ENCODE data around the gene COL6A5. TPM values are rescaled to one million over a fixed set of nuclear protein-coding genes. Genes with fewer than 3 reads are reported as not detected.

Gene COL6A5, protein sequence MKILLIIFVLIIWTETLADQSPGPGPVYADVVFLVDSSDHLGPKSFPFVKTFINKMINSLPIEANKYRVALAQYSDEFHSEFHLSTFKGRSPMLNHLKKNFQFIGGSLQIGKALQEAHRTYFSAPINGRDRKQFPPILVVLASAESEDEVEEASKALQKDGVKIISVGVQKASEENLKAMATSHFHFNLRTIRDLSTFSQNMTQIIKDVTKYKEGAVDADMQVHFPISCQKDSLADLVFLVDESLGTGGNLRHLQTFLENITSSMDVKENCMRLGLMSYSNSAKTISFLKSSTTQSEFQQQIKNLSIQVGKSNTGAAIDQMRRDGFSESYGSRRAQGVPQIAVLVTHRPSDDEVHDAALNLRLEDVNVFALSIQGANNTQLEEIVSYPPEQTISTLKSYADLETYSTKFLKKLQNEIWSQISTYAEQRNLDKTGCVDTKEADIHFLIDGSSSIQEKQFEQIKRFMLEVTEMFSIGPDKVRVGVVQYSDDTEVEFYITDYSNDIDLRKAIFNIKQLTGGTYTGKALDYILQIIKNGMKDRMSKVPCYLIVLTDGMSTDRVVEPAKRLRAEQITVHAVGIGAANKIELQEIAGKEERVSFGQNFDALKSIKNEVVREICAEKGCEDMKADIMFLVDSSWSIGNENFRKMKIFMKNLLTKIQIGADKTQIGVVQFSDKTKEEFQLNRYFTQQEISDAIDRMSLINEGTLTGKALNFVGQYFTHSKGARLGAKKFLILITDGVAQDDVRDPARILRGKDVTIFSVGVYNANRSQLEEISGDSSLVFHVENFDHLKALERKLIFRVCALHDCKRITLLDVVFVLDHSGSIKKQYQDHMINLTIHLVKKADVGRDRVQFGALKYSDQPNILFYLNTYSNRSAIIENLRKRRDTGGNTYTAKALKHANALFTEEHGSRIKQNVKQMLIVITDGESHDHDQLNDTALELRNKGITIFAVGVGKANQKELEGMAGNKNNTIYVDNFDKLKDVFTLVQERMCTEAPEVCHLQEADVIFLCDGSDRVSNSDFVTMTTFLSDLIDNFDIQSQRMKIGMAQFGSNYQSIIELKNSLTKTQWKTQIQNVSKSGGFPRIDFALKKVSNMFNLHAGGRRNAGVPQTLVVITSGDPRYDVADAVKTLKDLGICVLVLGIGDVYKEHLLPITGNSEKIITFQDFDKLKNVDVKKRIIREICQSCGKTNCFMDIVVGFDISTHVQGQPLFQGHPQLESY (N-terminal part only)
- total RNA-seq: not detected

DNA sequence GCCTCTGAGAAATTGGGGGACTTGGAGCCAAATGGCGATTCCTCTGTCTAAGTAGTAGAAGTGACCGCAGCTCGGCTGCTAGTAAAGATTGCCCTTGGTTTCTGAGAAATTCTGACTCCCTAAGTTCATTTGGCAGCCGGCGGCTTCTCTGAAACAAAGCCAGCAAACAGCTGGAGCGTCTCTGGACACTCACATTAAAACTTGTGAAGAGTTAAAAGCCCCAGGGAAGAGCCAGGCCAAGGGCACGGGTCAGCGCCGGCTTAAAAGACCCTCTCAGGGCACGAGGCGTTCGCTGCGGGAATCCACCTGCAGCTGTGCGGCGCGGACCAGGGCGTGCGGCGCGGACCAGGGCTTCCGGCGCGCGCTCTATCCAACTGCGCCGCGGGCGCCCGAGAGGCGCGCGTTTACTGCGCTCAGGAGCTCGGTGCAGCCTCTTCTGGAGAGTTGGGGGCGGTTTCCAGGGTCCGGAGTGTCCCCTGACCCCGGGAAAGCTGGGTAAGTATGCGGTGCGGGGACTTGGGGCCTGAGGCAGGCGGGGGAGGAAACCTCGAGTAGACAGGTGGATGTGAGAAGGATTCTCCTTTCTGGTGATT, at the start of gene COL6A5:
Gene COL6A5, plus strand, starts transcription at position 186 of the 593 bp plus-strand sequence. CDS start 27,967 bp downstream, outside the sequence.
- Mint-ChIP-seq H3K9me3 (peaks cover 3% of the 10 kb centered on the region), H3K27ac (no peak within 1 kb of the TSS), H3K4me1 (ENCODE audit: low read depth) (peaks cover 4% of the 10 kb centered on the region), H3K36me3 (no peaks in the 10 kb centered on the region), H3K27me3 (peaks cover 45% of the 10 kb centered on the region), H3K4me3 (no peak within 1 kb of the TSS)
- ChIA-PET POLR2A (no interaction called here), CTCF (no interaction called here)
- intact Hi-C loops (cut with micrococcal nuclease): no loop called here
- DNase-seq: no peak

DNA sequence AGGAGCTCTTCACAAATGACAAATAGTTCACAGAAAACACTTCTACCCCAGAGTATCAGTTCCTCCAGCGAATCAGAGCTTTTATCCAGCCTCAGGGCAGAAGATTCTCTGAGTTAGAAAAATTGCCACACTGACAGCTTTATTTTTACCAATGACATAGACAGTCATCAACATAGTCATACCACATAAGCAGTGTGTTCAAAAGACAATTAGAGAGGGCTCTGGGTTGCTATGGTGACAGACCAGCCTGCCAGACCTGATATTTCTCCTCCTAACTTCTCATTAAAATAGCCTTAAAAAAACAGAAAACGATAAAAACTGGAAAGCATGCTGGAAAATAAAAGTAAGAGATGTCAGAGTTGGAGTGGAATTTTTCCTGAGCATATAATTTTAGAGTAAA, 45.9 kb upstream of the COL6A5 start:
- no peak overlapping the region for H3K27ac Mint-ChIP-seq
- H3K36me3 Mint-ChIP-seq: no peaks in the 10 kb centered on the region
- ChIA-PET CTCF (no interaction called here), POLR2A (no interaction called here)
- H3K4me1 Mint-ChIP-seq (ENCODE audit: low read depth): no peaks in the 10 kb centered on the region
- intact Hi-C loops (cut with micrococcal nuclease): no loop called here
- H3K4me3 Mint-ChIP-seq: no peak overlapping the region
- H3K9me3 Mint-ChIP-seq: no peaks in the 10 kb centered on the region
- DNase-seq: no peak
- peaks cover 2% of the 10 kb centered on the region for H3K27me3 Mint-ChIP-seq

DNA sequence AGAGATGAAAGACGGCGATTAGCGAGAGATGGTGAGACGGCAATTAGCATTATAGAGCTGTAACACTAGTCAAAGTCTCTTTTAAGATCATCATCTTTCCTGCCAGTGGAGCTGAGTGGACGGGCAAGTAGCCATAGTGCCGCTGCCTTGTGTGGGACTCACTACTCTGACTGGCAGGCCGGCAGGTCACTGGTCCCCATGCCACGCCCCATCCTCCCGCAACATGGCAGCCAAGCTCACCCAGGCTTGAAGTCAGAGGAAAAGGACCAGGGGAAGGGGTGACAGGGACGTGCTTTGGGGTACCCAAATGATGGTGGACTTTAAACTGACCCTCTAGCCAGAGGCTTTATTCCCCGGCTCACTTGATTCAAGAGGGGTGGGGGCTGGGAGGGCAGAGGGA, 44.6 kb upstream of the COL6A5 start:
- ChIA-PET POLR2A (no interaction called here), CTCF (no interaction called here)
- Mint-ChIP-seq H3K27ac (no peak overlapping the region), H3K36me3 (no peaks in the 10 kb centered on the region), H3K4me3 (no peak overlapping the region), H3K27me3 (no peaks in the 10 kb centered on the region), H3K9me3 (no peaks in the 10 kb centered on the region), H3K4me1 (ENCODE audit: low read depth) (no peaks in the 10 kb centered on the region)
- no peak for DNase-seq
- intact Hi-C loops (cut with micrococcal nuclease): no loop called here

DNA sequence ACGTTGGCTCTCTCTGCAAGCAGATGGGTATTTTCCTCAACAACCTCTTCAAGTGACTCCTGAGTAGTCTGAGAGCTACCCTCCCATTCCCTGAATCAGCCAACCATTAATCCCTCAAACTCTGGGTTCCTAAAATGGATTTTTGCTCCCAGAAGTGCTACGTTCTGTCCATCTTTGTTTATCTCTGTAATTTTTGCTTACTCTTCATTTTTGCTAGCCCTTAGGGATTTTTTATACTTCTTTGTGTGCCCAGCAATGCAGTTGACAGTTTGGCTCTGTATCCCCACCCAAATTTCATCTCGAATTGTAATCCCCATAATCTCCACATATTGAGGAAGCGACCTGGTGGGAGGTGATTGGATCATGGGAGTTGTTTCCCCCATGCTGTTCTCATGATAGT, 35.4 kb upstream of the COL6A5 start:
- peaks cover 18% of the 10 kb centered on the region for H3K27me3 Mint-ChIP-seq
- POLR2A ChIA-PET: no interaction called here
- no peak for DNase-seq
- H3K9me3 Mint-ChIP-seq: no peaks in the 10 kb centered on the region
- H3K4me1 Mint-ChIP-seq (ENCODE audit: low read depth): no peaks in the 10 kb centered on the region
- no peak overlapping the region for H3K27ac Mint-ChIP-seq
- H3K36me3 Mint-ChIP-seq: no peaks in the 10 kb centered on the region
- H3K4me3 Mint-ChIP-seq: no peak overlapping the region
- intact Hi-C loops (cut with micrococcal nuclease): no loop called here
- CTCF ChIA-PET: no interaction called here

DNA sequence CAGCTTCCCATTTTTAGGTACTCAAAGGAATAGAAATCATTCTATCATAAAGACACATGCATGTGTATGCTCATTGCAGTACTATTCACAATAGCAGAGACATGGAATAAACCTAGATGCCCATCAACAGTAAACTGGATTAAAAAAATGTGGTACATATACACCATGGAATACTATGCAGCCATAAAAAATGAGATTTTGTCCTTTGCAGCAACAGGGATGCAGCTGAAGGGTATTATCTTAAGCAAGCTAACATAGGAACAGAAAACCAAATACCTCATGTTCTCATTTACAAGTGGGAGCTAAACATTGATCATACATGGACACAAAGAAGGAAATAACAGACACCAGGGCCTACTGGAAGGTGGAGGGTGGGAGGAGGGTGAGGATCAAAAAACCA, 33.1 kb upstream of the COL6A5 start:
- intact Hi-C loops (cut with micrococcal nuclease): no loop called here
- Mint-ChIP-seq H3K4me1 (ENCODE audit: low read depth) (no peaks in the 10 kb centered on the region), H3K4me3 (no peak overlapping the region), H3K27me3 (peaks cover 16% of the 10 kb centered on the region), H3K27ac (no peak overlapping the region), H3K36me3 (no peaks in the 10 kb centered on the region), H3K9me3 (no peaks in the 10 kb centered on the region)
- DNase-seq: no peak
- CTCF ChIA-PET: no interaction called here
- POLR2A ChIA-PET: no interaction called here

DNA sequence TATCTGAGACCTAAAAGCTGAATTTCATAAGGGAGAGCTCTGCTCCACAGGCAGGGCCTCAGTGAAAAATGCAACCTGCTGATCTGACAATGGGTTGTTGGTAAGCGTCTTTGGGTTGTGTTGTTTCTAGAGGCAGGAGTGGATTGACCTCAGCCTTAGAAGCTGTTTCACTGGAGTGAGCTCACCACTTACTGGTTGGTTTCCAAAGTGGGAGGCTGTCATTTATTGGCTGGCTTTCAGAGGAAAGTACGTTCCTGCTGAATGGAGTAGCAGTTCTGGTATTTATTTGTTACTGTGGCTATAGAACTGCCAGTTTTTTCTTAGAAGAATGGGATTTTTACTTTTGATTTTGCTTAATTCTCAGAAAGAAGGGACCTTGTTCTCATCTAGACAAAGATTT, 29.3 kb upstream of the COL6A5 start:
- intact Hi-C loops (cut with micrococcal nuclease): no loop called here
- Mint-ChIP-seq H3K27me3 (peaks cover 11% of the 10 kb centered on the region), H3K4me1 (ENCODE audit: low read depth) (no peaks in the 10 kb centered on the region), H3K9me3 (no peaks in the 10 kb centered on the region), H3K36me3 (no peaks in the 10 kb centered on the region), H3K27ac (no peak overlapping the region), H3K4me3 (no peak overlapping the region)
- POLR2A ChIA-PET: no interaction called here
- no peak for DNase-seq
- CTCF ChIA-PET: no interaction called here

DNA sequence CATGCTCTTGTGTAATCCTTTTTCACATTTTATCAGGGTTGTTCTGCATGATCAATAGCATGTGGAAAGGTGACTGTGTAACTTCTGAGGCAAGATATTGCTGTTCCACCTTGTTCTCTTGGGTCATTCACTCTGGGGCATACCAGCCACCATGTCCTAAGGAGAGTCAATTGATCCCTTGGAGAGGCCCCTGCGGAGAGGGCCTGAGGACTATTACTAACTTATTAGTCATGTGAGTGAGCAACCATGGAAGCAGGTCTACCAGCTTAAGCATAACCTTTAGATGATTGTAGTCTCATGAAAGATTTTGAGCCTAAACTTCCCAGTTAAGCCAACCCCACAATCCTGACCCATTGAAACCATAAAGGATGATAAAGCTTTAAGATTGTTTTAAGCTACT, 22.0 kb upstream of the COL6A5 start:
- Mint-ChIP-seq H3K4me1 (ENCODE audit: low read depth) (no peaks in the 10 kb centered on the region), H3K27ac (no peak overlapping the region), H3K27me3 (peaks cover 20% of the 10 kb centered on the region), H3K4me3 (no peak overlapping the region), H3K9me3 (no peaks in the 10 kb centered on the region), H3K36me3 (no peaks in the 10 kb centered on the region)
- CTCF ChIA-PET: no interaction called here
- no peak for DNase-seq
- POLR2A ChIA-PET: no interaction called here
- intact Hi-C loops (cut with micrococcal nuclease): no loop called here

DNA sequence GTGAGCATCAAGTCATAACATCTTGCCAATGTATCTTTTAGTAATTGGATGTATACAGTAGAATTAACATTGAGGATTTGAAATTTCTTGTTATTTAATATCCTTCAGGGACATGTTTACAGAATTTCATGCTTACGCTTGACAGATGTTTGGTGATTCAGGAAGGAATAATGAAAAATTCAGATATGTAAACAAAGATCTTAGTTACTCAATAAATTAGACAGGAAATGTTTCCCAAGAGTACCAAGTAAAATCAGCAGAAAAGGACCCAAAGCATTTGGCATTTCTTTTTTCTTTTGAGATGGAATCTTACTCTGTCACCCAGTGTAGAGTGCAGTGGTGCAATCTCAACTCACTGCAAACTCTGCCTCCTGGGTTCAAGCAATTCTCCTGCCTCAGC, 4.7 kb upstream of the COL6A5 start:
- intact Hi-C loops (cut with micrococcal nuclease): no loop called here
- Mint-ChIP-seq H3K9me3 (peaks cover 28% of the 10 kb centered on the region), H3K36me3 (no peaks in the 10 kb centered on the region), H3K27ac (no peak overlapping the region), H3K4me3 (no peak overlapping the region), H3K27me3 (peaks cover 21% of the 10 kb centered on the region), H3K4me1 (ENCODE audit: low read depth) (peaks cover 4% of the 10 kb centered on the region)
- ChIA-PET CTCF (no interaction called here), POLR2A (no interaction called here)
- no peak for DNase-seq

DNA sequence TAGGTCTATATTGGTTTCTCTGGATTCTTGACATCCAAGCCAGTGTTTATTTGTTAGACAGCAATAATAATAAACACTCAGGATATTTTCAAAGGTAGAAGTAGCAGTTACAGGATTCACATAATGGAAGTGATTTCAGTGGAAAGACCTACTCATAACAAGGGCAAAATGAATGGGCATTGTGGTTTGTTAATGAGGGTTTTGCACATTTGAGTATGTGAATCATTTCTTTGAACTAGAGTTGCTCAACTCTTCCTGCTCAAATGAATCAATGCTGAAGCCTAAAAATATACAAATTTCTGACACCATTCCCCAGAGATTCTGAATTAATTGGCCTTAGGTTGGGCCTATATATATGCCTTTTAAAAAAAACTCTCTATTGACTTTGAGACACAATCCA, 4.1 kb upstream of the COL6A5 start:
- Mint-ChIP-seq H3K4me3 (no peak overlapping the region), H3K9me3 (peaks cover 23% of the 10 kb centered on the region), H3K36me3 (no peaks in the 10 kb centered on the region), H3K27me3 (peaks cover 25% of the 10 kb centered on the region), H3K27ac (no peak overlapping the region), H3K4me1 (ENCODE audit: low read depth) (peaks cover 4% of the 10 kb centered on the region)
- ChIA-PET POLR2A (no interaction called here), CTCF (no interaction called here)
- no peak for DNase-seq
- intact Hi-C loops (cut with micrococcal nuclease): no loop called here

DNA sequence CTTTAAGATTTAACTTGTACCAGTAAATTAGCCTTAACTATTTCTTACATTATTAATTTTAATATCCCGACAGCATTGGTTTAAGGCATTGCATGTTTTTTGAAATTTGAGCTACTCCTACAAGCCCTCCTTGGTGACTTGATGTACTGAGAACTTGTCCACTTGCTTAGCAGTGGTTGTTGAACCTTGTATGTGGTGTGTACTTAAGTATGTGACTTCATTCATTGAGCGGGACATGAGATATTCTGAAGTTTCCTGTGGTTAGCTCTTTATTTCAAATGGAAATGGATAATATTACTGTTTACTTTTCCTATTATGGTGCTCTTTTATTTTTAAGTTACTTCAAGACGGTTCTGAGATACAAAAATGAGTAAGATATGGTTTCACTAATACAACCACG, 3.6 kb upstream of the COL6A5 start:
- Mint-ChIP-seq H3K4me3 (no peak overlapping the region), H3K36me3 (no peaks in the 10 kb centered on the region), H3K27ac (no peak overlapping the region), H3K27me3 (peaks cover 29% of the 10 kb centered on the region), H3K4me1 (ENCODE audit: low read depth) (peaks cover 4% of the 10 kb centered on the region), H3K9me3 (peaks cover 18% of the 10 kb centered on the region)
- intact Hi-C loops (cut with micrococcal nuclease): no loop called here
- DNase-seq: no peak
- ChIA-PET POLR2A (no interaction called here), CTCF (no interaction called here)

DNA sequence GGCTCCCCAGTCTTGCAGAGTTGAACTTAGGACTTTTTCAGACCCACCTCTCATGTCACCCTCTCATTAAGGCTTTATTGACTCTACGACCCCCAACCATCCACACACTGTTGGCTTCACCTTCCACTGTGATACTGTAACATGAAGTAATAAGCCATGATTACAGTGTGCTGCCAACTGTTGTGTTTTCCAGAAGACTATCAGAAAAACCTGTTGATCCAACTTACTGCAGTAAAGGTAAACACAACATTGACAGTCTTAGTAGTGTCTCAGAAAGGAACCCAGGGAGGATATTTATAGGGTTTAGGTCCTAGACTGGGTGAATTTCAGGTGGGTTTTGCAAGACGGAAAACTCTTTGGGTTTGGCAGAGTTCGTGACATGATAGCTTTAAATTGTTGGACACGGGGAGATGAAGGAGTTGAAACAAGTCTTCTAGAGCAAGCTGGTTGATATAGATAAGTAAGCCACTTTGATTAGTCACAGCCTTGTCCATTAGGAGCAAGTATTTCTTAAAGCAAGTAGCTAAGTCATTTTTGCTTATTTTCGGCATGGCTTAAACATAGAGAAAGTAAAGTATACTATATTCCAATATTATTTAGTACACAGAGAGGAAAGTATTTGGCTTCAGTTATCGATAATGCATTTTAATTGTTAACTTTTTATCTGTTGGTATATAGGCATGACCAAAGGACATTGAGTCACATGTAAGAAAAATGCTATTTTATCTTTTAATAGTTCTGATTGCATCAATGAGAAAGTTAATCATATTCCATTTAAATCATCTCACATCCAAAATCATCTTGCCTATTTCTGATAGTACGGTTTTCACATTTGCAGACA, 2.4 kb upstream of the COL6A5 start:
- peaks cover 10% of the 10 kb centered on the region for H3K9me3 Mint-ChIP-seq
- CTCF ChIA-PET: no interaction called here
- DNase-seq: no peak
- no peak overlapping the region for H3K4me3 Mint-ChIP-seq
- peaks cover 35% of the 10 kb centered on the region for H3K27me3 Mint-ChIP-seq
- peaks cover 4% of the 10 kb centered on the region for H3K4me1 Mint-ChIP-seq (ENCODE audit: low read depth)
- no peak overlapping the region for H3K27ac Mint-ChIP-seq
- H3K36me3 Mint-ChIP-seq: no peaks in the 10 kb centered on the region
- POLR2A ChIA-PET: no interaction called here
- intact Hi-C loops (cut with micrococcal nuclease): no loop called here

Measured in activated CD4-positive, alpha-beta memory T cell treated with anti-CD3 and anti-CD28 coated beads for 36 hours (primary cell).